ENCODE results near the gene STK25.

Gene STK25

GRCh38 chr2:241547781-241548450, 39.5 kb upstream of the STK25 start:
- H3K4me3 ChIP-seq (ENCODE audit: low read depth, low read length), result no peak overlapping the region
- DNase-seq (ENCODE audit: low read depth), result no peak
- TF ChIP-seq CTCF (IDR thresholded peaks at IDR 0.05; ENCODE audit: low read depth, low read length) (no peak), MAX (IDR thresholded peaks at IDR 0.05; ENCODE audit: low read depth, low read length) (no peak), MYC (IDR thresholded peaks at IDR 0.05; ENCODE audit: low read depth, low read length) (no peak), POLR2A (IDR thresholded peaks at IDR 0.05; ENCODE audit: extremely low read depth, insufficient read length) (no peak)

GRCh38 chr2:241546771-241547498, 38.6 kb upstream of the STK25 start:
- H3K4me3 ChIP-seq (ENCODE audit: low read depth, low read length), result no peak overlapping the region
- no peak for DNase-seq (ENCODE audit: low read depth)
- no peak for TF ChIP-seq MAX (IDR thresholded peaks at IDR 0.05; ENCODE audit: low read depth, low read length)
- no peak for TF ChIP-seq MYC (IDR thresholded peaks at IDR 0.05; ENCODE audit: low read depth, low read length)
- no peak for TF ChIP-seq POLR2A (IDR thresholded peaks at IDR 0.05; ENCODE audit: extremely low read depth, insufficient read length)
- no peak for TF ChIP-seq CTCF (IDR thresholded peaks at IDR 0.05; ENCODE audit: low read depth, low read length)

GRCh38 chr2:241545523-241546473, 37.4 kb upstream of the STK25 start:
- DNase-seq (ENCODE audit: low read depth), result no peak
- no peak for TF ChIP-seq MYC (IDR thresholded peaks at IDR 0.05; ENCODE audit: low read depth, low read length)
- no peak for TF ChIP-seq CTCF (IDR thresholded peaks at IDR 0.05; ENCODE audit: low read depth, low read length)
- TF ChIP-seq MAX (IDR thresholded peaks at IDR 0.05; ENCODE audit: low read depth, low read length), result no peak
- no peak for TF ChIP-seq POLR2A (IDR thresholded peaks at IDR 0.05; ENCODE audit: extremely low read depth, insufficient read length)

DNA sequence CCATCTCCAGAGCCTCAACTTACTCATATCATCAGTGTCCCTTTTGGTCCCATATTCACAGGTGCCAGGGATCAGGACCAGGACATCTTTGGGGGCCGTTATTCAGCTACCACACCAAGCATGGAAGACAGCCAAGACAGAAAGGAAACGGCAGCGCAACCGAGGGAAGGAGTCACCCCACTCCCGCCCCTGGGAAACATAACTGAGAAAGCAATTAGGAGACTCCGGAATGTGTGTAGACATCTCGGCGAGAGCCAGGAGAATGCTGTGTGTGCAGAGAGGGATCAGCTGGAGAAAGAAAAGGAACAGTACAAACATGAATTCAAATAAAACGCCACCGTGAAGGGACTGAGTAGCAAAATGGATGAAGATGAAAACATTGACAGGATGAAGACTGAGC, 36.7 kb upstream of the STK25 start:
- DNase-seq (ENCODE audit: low read depth), result no peak
- TF ChIP-seq MYC (IDR thresholded peaks at IDR 0.05; ENCODE audit: low read depth, low read length) (no peak), POLR2A (IDR thresholded peaks at IDR 0.05; ENCODE audit: extremely low read depth, insufficient read length) (no peak), MAX (IDR thresholded peaks at IDR 0.05; ENCODE audit: low read depth, low read length) (no peak), CTCF (IDR thresholded peaks at IDR 0.05; ENCODE audit: low read depth, low read length) (no peak)
- H3K4me3 ChIP-seq (ENCODE audit: low read depth, low read length), result no peak overlapping the region

More at GRCh38 chr2:241545523-241546473, 37.4 kb upstream of the STK25 start:
- no peak overlapping the region for H3K4me3 ChIP-seq (ENCODE audit: low read depth, low read length)

- DNase-seq (ENCODE audit: low read depth), result no peak
- TF ChIP-seq MYC (IDR thresholded peaks at IDR 0.05; ENCODE audit: low read depth, low read length), result no peak
- TF ChIP-seq CTCF (IDR thresholded peaks at IDR 0.05; ENCODE audit: low read depth, low read length), result no peak
- no peak for TF ChIP-seq POLR2A (IDR thresholded peaks at IDR 0.05; ENCODE audit: extremely low read depth, insufficient read length)
- no peak for TF ChIP-seq MAX (IDR thresholded peaks at IDR 0.05; ENCODE audit: low read depth, low read length)
- no peak overlapping the region for H3K4me3 ChIP-seq (ENCODE audit: low read depth, low read length)
Measured at GRCh38 chr2:241542278-241542605, 33.9 kb upstream of the STK25 start.

Measured in NB4 (cell line).